Neural cell (in vitro differentiated cells): Measurements from ENCODE around the gene SLC2A13. TPM values are rescaled to one million over a fixed set of nuclear protein-coding genes. Genes with fewer than 3 reads are reported as not detected.
"Not testable (repeated sequence)": the region's sequence is repeated elsewhere in the genome, so short reads cannot be mapped to it uniquely, and the experiment has no call there.

ENCODE experiments used
- H2AFZ ChIP-seq: fragments of 200-600, 300-800 bp; sonication (generic), shearing (Covaris generic); 2 replicates; pipeline ENCODE4 v1.6.0; 2014; ENCODE audit warnings: low read depth, mild to moderate bottlenecking, antibody characterized with exemption, low read length, moderate library complexity
- H3F3A ChIP-seq: fragments of 200-600 bp; shearing (Covaris generic); 2 replicates; pipeline ENCODE4 v1.6.1; 2016; ENCODE audit warnings: mild to moderate bottlenecking, moderate library complexity, mixed read lengths, antibody characterized with exemption, low read length; ENCODE audit not compliant: insufficient read depth, poor library complexity, severe bottlenecking
- H3K27ac ChIP-seq: fragments of 200-600, 300-800 bp; sonication (generic), shearing (Covaris generic); 2 replicates; pipeline ENCODE4 v1.5.1; 2014; ENCODE audit warnings: mild to moderate bottlenecking, low read length, moderate library complexity
- H3K27me3 ChIP-seq: fragments of 300-800, 200-600 bp; sonication (generic), shearing (Covaris generic); 2 replicates; pipeline ENCODE4 v1.6.0; 2014; ENCODE audit warnings: mild to moderate bottlenecking, low read depth, low read length, moderate library complexity; ENCODE audit not compliant: insufficient read depth
- H3K36me3 ChIP-seq: fragments of 300-800, 200-600 bp; sonication (generic), shearing (Covaris generic); 2 replicates; pipeline ENCODE4 v1.5.1; 2014; ENCODE audit warnings: mild to moderate bottlenecking, antibody characterized with exemption, low read length, moderate library complexity; ENCODE audit not compliant: insufficient read depth
- H3K4me2 ChIP-seq: fragments of 300-800, 200-600 bp; sonication (generic), shearing (Covaris generic); 2 replicates; pipeline ENCODE4 v1.6.0; 2014; ENCODE audit warnings: mild to moderate bottlenecking, low read length
- H3K4me3 ChIP-seq: fragments of 300-800, 200-600 bp; sonication (generic), shearing (Covaris generic); 2 replicates; pipeline ENCODE4 v1.5.1; 2014; ENCODE audit warnings: mild to moderate bottlenecking, low read length, moderate library complexity
- H3K79me2 ChIP-seq: fragments of 200-600 bp; shearing (Covaris generic); replicated peaks from 2 replicates; pipeline ENCODE4 v1.6.0; 2014; ENCODE audit warnings: mild to moderate bottlenecking, low read length, moderate library complexity; ENCODE audit not compliant: insufficient read depth
- H3K9ac ChIP-seq: fragments of 300-800, 200-600 bp; sonication (generic), shearing (Covaris generic); 2 replicates; pipeline ENCODE4 v1.6.1; 2016; ENCODE audit warnings: mild to moderate bottlenecking, low read length, mixed read lengths
- H3K9me2 ChIP-seq: fragments of 200-600 bp; shearing (Covaris generic); 2 replicates; pipeline ENCODE4 v1.6.1; 2016; ENCODE audit warnings: mild to moderate bottlenecking, low read length, mixed read lengths; ENCODE audit not compliant: insufficient read depth
- H3K9me3 ChIP-seq: fragments of 200-600, 300-800 bp; sonication (generic), shearing (Covaris generic); 2 replicates; pipeline ENCODE4 v1.6.1; 2016; ENCODE audit warnings: mild to moderate bottlenecking, mixed run types, low read length, moderate library complexity, mixed read lengths
- H4K20me1 ChIP-seq: fragments of 200-600 bp; shearing (Covaris generic); 2 replicates; pipeline ENCODE4 v1.6.1; 2016; ENCODE audit warnings: mild to moderate bottlenecking, mixed run types; ENCODE audit not compliant: insufficient read depth
- EP300 ChIP-seq: fragments of 450-650 bp; conservative IDR thresholded peaks from 2 replicates; pipeline ENCODE4 v1.6.1; 2014; ENCODE audit warnings: antibody characterized with exemption, mild to moderate bottlenecking, moderate library complexity; ENCODE audit not compliant: poor library complexity, severe bottlenecking
- EZH2 ChIP-seq: fragments of 200-600, 300-800 bp; shearing (Covaris generic), sonication (generic); IDR thresholded peaks from 2 replicates; pipeline ENCODE4 v1.6.1; 2014; ENCODE audit warnings: antibody characterized with exemption, low read length, borderline replicate concordance, mild to moderate bottlenecking; ENCODE audit not compliant: insufficient read depth, poor library complexity, severe bottlenecking
- MXI1 ChIP-seq: fragments of 450-650 bp; conservative IDR thresholded peaks from 2 replicates; pipeline ENCODE4 v1.6.1; 2014; ENCODE audit warnings: antibody characterized with exemption, mild to moderate bottlenecking; ENCODE audit not compliant: poor library complexity, severe bottlenecking
- POLR2AphosphoS5 ChIP-seq: IDR thresholded peaks from 2 replicates; pipeline ENCODE4 v1.6.1; 2012
- RAD21 ChIP-seq: fragments of 450-650 bp; conservative IDR thresholded peaks from 2 replicates; pipeline ENCODE4 v1.6.1; 2014; ENCODE audit warnings: antibody characterized with exemption, mild to moderate bottlenecking, moderate library complexity
- SMC3 ChIP-seq: fragments of 450-650 bp; conservative IDR thresholded peaks from 2 replicates; pipeline ENCODE4 v1.6.1; 2014; ENCODE audit warnings: antibody characterized with exemption, mild to moderate bottlenecking, moderate library complexity; ENCODE audit not compliant: poor library complexity
- TAF1 ChIP-seq: IDR thresholded peaks from 2 replicates; pipeline ENCODE4 v1.6.1; 2012; ENCODE audit warnings: low read depth
- polyA plus RNA-seq: library from polyadenylated mRNA; depleted of rRNA; stranded (reverse); fragments of >200 nt; gene quantifications from 2 replicates; pipeline ENCODE4 v1.2.3, GENCODE V29; 2014
- TF ChIP-seq, protein P1 (sequence below): fragments of 450-650 bp; IDR thresholded peaks from 2 replicates; pipeline ENCODE4 v1.5.1; 2014; ENCODE audit warnings: antibody characterized with exemption, mild to moderate bottlenecking, moderate library complexity; ENCODE audit not compliant: poor library complexity, severe bottlenecking
- TF ChIP-seq, protein P2 (sequence below): IDR thresholded peaks from 2 replicates; pipeline ENCODE4 v1.6.1; 2012; ENCODE audit warnings: borderline replicate concordance

The SLC2A13 gene
- polyA plus RNA-seq, 1 donor from 2014 or later, result 10.7 TPM

DNA sequence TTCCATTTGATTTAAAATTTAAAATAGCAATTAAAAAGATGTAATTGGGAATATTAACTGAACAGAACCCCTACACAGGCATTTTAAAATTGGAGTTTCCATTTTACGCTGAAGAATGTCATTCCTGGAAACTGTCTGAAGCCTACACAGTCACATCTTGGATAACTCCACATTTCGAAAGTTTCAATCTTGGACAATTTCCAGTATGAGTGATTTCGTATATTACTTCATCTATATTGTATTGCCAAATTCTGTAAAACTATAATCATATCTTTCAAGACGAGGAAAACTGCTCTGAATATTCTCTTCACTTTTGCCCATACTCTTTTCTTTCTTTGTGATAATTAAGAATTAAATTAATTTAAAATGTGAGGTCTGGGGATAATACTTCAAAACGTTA lies 292.1 kb downstream of the SLC2A13 start:
- TF ChIP-seq POLR2AphosphoS5, result no peak
- no peak for TF ChIP-seq EP300
- no peak for TF ChIP-seq RAD21
- no peak for TF ChIP-seq TAF1
- TF ChIP-seq MXI1, result no peak
- TF ChIP-seq, protein P1, sequence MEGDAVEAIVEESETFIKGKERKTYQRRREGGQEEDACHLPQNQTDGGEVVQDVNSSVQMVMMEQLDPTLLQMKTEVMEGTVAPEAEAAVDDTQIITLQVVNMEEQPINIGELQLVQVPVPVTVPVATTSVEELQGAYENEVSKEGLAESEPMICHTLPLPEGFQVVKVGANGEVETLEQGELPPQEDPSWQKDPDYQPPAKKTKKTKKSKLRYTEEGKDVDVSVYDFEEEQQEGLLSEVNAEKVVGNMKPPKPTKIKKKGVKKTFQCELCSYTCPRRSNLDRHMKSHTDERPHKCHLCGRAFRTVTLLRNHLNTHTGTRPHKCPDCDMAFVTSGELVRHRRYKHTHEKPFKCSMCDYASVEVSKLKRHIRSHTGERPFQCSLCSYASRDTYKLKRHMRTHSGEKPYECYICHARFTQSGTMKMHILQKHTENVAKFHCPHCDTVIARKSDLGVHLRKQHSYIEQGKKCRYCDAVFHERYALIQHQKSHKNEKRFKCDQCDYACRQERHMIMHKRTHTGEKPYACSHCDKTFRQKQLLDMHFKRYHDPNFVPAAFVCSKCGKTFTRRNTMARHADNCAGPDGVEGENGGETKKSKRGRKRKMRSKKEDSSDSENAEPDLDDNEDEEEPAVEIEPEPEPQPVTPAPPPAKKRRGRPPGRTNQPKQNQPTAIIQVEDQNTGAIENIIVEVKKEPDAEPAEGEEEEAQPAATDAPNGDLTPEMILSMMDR, result no peak
- TF ChIP-seq, protein P2, sequence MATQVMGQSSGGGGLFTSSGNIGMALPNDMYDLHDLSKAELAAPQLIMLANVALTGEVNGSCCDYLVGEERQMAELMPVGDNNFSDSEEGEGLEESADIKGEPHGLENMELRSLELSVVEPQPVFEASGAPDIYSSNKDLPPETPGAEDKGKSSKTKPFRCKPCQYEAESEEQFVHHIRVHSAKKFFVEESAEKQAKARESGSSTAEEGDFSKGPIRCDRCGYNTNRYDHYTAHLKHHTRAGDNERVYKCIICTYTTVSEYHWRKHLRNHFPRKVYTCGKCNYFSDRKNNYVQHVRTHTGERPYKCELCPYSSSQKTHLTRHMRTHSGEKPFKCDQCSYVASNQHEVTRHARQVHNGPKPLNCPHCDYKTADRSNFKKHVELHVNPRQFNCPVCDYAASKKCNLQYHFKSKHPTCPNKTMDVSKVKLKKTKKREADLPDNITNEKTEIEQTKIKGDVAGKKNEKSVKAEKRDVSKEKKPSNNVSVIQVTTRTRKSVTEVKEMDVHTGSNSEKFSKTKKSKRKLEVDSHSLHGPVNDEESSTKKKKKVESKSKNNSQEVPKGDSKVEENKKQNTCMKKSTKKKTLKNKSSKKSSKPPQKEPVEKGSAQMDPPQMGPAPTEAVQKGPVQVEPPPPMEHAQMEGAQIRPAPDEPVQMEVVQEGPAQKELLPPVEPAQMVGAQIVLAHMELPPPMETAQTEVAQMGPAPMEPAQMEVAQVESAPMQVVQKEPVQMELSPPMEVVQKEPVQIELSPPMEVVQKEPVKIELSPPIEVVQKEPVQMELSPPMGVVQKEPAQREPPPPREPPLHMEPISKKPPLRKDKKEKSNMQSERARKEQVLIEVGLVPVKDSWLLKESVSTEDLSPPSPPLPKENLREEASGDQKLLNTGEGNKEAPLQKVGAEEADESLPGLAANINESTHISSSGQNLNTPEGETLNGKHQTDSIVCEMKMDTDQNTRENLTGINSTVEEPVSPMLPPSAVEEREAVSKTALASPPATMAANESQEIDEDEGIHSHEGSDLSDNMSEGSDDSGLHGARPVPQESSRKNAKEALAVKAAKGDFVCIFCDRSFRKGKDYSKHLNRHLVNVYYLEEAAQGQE, result no peak
- no peak for TF ChIP-seq EZH2
- no peak for TF ChIP-seq SMC3
- Histone ChIP-seq H3K27ac (no peak overlapping the region), H3K9me2 (no peaks in the 10 kb centered on the region), H3K4me2 (no peak overlapping the region), H3K36me3 (no peaks in the 10 kb centered on the region), H3K27me3 (no peaks in the 10 kb centered on the region), H3K9me3 (no peaks in the 10 kb centered on the region), H4K20me1 (no peaks in the 10 kb centered on the region), H3F3A (no peaks in the 10 kb centered on the region), H2AFZ (no peak overlapping the region), H3K4me3 (no peak overlapping the region), H3K79me2 (no peaks in the 10 kb centered on the region), H3K9ac (no peak overlapping the region)

DNA sequence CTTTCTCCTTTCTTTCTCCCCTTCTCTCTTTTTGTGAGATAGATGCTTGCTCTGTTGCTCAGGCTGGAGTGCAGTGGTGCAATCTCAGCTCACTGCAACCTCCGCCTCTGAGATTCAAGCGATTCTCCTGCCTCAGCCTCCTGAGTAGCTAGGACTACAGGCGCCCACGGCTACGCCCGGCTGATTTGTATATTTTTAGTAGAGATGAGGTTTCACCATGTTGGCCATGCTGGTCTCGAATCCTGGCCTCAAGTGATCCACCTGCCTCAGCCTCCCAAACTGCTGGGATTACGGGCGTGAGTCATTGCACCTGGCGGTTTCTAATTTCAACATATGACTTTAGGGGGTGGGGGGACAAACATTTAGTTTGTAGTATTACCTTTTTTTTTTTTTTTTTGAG lies 293.4 kb downstream of the SLC2A13 start:
- not testable (repeated sequence) for H4K20me1 ChIP-seq, H3K27me3 ChIP-seq, H3K9me2 ChIP-seq, H3K79me2 ChIP-seq, H3K9me3 ChIP-seq, H3K4me2 ChIP-seq, H3K36me3 ChIP-seq, H3K4me3 ChIP-seq, H3K27ac ChIP-seq, H2AFZ ChIP-seq, H3K9ac ChIP-seq, H3F3A ChIP-seq

DNA sequence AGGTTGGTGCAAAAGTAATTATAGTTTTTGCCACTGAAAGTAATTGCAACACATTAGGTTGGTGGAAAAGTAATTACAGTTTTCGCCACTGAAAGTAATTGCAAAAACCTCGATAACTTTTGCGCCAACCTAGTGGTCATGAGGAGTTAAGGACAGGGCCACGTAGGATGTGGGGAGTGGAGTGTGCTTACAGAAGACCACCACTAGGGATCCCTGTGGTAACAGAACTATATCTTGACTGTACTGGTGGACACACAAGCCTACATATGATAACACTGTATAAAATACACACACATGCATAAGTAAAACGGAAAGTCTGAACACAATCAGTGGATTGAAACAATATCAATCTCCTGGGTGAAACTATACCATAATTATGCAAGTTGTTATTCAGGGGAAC lies 298.8 kb downstream of the SLC2A13 start:
- Histone ChIP-seq H2AFZ (no peak overlapping the region), H3K9me3 (no peaks in the 10 kb centered on the region), H3K27ac (no peak overlapping the region), H3K79me2 (no peaks in the 10 kb centered on the region), H3K36me3 (no peaks in the 10 kb centered on the region), H3K9me2 (no peaks in the 10 kb centered on the region), H3K27me3 (no peaks in the 10 kb centered on the region), H4K20me1 (no peaks in the 10 kb centered on the region), H3F3A (no peaks in the 10 kb centered on the region), H3K9ac (no peak overlapping the region), H3K4me3 (no peak overlapping the region), H3K4me2 (no peak overlapping the region)
- no peak for TF ChIP-seq EZH2
- TF ChIP-seq EP300, result no peak
- TF ChIP-seq RAD21, result no peak
